Measurements from ENCODE around the gene CYP1B1.

DNA sequence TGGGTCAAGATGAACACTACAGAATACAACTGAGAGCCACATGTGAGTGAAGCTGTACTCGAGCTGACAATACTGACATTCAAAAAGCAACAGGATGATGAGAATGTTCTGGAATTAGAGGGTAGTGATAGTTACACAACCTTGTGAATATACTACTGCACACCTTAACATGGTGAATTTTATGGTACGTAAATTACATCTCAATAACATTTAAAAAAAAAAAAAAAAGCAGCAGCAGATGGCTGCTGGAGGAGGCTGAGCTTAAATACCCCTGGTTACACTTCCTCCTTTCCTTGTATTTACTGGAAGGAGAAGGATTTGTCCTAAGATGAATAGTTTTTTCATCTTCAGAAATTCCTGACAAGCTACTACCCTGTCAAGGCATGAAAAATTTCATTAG, 45.5 kb upstream of the CYP1B1 start:
- TF ChIP-seq TAF1 (IDR thresholded peaks at IDR 0.05; ENCODE audit: borderline replicate concordance, insufficient read depth, low read length) = no peak
- TF ChIP-seq POLR2AphosphoS5 (IDR thresholded peaks at IDR 0.05; ENCODE audit: low read depth, low read length) = no peak
- TF ChIP-seq, protein P1, sequence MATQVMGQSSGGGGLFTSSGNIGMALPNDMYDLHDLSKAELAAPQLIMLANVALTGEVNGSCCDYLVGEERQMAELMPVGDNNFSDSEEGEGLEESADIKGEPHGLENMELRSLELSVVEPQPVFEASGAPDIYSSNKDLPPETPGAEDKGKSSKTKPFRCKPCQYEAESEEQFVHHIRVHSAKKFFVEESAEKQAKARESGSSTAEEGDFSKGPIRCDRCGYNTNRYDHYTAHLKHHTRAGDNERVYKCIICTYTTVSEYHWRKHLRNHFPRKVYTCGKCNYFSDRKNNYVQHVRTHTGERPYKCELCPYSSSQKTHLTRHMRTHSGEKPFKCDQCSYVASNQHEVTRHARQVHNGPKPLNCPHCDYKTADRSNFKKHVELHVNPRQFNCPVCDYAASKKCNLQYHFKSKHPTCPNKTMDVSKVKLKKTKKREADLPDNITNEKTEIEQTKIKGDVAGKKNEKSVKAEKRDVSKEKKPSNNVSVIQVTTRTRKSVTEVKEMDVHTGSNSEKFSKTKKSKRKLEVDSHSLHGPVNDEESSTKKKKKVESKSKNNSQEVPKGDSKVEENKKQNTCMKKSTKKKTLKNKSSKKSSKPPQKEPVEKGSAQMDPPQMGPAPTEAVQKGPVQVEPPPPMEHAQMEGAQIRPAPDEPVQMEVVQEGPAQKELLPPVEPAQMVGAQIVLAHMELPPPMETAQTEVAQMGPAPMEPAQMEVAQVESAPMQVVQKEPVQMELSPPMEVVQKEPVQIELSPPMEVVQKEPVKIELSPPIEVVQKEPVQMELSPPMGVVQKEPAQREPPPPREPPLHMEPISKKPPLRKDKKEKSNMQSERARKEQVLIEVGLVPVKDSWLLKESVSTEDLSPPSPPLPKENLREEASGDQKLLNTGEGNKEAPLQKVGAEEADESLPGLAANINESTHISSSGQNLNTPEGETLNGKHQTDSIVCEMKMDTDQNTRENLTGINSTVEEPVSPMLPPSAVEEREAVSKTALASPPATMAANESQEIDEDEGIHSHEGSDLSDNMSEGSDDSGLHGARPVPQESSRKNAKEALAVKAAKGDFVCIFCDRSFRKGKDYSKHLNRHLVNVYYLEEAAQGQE (IDR thresholded peaks at IDR 0.05; ENCODE audit: insufficient read depth in 1 of 2, low read depth in 2 of 2, low read length in 2 of 2) = no peak
- TF ChIP-seq SIN3A (IDR thresholded peaks at IDR 0.05; ENCODE audit: borderline replicate concordance, insufficient read depth, low read length) = no peak
- TF ChIP-seq FOXP2 (optimal IDR thresholded peaks at IDR 0.05; ENCODE audit: borderline replicate concordance, extremely low read depth, extremely low read length, insufficient read depth) = no peak
